Colon (tissue), 2 donors: Measurements from ENCODE around the gene SERINC4.

Experiments
- FAIRE-seq: peaks from 2 replicates; lab custom pipeline; 2012; peaks lifted over from hg19 to GRCh38; lab: Jason Lieb, UNC
- donor health status: control.
- donor health status: control.

SERINC4 gene

GRCh38 chr15:43796566-43796965 is 3.5 kb downstream of the SERINC4 start:
- no peak for FAIRE-seq

DNA sequence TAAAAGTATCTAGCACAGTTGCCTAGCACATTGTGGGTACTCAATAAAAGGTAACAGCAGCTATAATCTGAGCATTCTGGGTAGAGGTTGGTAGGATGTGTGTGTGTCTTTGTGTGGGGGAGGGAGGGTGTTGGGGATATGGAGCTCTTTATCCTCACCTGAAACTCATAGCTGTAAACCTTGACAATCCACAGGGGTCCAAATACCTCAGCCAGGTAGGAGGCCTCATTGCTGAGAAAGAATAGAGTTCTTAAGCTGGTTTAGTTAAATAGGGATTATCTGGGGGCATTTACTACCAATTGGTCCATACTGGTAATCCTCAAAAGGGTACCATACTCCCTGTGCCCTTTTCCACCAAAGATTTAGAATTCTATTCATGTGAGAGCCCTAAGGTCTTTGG is 4.0 kb downstream of the SERINC4 start:
- no peak for FAIRE-seq

DNA sequence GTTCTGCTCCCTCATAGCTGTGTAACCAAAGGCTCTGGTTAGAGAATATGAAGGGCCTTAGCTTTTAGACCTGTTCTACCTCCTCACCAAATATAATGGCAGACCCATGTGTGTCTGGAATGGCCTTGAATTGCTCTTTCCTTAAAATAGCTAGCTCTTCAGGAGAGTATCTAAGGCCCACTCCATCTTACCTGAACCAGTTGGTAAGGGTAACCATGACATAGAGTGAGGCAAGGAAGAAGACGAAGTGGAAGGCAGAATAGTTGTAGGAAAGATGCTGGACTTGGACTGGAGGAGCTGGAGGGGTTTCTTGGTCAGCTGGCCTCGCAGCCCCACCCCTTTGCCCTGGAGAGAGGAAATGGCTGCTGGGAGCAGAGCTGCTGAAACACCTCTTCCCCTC is 4.8 kb downstream of the SERINC4 start:
- no peak for FAIRE-seq

GRCh38 chr15:43794269-43795037 is 5.6 kb downstream of the SERINC4 start:
- FAIRE-seq: no peak

GRCh38 chr15:43793647-43794046 is 6.4 kb downstream of the SERINC4 start:
- no peak for FAIRE-seq

DNA sequence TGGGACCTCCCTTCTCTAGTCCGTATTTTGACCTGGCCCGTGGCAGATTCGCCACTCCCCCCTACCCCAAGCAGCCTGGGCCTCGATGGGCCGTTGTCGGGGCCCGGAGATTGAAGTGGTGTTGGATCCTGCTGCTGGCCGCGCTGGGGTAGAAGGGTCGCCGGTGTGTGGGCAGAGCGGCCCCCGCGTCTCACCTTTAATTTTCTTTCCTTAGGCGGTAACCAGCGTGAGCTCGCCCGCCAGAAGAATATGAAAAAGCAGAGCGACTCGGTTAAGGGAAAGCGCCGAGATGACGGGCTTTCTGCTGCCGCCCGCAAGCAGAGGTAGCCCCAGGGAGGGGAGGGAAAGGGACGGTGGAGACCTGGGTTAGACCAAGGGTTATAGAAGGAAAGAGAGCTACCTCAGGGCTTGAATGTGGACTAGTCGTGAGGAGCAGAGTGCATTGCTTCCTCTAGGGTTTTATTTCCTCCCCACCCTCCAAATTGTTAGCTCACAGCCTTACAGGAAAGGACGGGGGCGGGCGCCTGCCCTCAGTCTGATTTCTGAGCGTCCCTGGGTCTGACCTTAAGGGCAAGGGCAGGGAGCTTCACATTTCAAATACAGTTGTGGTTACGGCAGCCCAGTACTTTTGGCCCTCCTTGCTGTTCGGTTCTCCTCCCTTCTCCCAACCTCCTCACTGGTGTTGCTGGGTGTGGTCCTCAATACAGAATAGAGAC is 7.1 kb downstream of the SERINC4 start:
- no peak for FAIRE-seq

DNA sequence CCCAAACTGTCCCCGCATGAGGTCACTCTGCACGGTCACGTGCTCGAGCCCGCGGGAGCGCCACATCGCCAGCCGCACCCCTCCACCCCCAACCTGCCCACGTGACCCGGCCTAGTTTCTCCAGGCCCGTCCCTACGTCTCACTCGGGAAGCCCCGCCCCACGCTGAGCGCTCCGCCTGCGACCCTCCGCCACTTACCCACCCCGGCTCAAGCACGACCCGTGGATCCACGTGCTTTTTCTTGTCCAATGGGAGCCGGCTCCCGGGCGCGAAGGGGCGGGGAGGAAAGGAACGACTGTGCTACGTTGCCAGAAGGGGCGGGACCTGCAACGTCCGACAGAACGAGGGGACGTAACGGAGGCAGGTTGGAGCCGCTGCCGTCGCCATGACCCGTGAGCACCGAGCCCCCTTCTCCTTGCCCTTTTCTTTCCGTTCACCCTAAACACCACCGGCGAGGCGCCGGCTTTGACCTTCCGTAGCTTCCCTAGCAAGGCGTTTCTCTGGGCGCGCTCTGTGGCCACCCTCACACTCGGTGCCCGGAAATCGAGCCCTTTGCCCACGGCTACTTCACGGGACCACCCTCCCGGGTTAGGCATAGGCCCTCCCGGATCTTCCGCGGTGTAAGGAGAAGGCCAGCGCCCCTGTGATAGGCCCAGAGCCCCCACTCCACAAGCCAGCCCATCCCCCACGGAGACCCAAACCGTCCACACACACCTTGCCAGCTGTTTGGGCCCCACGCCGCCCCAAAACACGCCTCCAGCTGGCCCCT is 7.8 kb downstream of the SERINC4 start, which contains the start of gene SERF2:
SERF2 (plus strand) TSS at position 328 of the 768 bp plus-strand sequence; CDS start at position 385, 57 bp downstream.
- FAIRE-seq: no peak

GRCh38 chr15:43789409-43789808 is 10.6 kb downstream of the SERINC4 start:
- FAIRE-seq: no peak

DNA sequence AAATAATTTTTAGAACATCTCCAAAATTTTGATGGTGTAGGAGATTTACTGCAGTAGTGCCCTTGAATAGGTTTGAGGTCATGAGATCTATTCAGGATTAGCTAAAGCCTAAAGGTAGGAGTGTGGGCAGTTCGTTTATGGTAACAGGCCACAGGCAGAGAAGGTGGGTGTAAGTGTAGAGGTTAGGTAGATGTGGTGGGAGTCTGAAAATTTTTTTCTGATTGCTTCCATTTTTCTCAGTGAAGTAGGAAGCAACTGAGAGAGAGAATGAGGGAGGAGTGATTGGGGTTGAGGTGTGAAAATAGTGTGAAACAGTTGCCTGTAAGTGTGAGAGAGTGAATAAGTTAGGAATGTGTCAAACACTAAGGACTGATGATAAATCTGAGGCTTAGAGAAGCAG is 21.0 kb downstream of the SERINC4 start:
- FAIRE-seq: no peak

GRCh38 chr15:43777267-43777914 is 22.6 kb downstream of the SERINC4 start:
- no peak for FAIRE-seq

DNA sequence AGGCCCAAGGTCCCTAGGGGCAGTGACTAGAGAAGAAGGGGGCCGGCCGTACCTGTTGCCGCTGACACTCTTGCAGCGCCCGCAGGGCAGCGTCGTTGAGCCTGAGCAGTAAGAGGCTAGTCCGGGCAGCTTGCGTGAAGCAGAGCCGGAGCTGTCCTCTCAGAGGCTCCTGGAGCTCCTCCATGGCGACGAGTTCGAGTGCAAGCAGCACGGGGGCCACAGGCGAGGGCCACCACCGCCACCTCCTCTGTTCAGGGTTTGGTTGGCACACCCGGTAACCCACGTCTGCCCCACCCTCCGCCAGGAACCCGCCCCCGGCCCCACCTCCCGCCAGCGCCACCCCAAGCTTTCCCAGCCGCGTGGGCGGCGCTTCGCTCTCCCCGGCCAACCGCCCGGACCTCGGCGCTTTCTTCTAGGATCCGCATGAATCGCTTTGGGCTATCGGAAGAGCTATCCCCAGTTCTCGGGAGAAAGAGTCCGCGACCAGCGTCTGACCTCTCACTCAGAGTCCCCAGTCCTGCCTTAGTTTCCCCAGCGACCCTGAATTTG is 23.2 kb downstream of the SERINC4 start, which contains the start of gene ELL3:
ELL3 (minus strand) TSS at position 249 of the 549 bp plus-strand sequence; CDS start at position 184, 65 bp downstream.
- FAIRE-seq: no peak

GRCh38 chr15:43776101-43776717 is 23.8 kb downstream of the SERINC4 start:
- no peak for FAIRE-seq

- no peak for FAIRE-seq
Observed at GRCh38 chr15:43775411-43775965, 24.5 kb downstream of the SERINC4 start.

- no peak for FAIRE-seq
Observed at GRCh38 chr15:43774062-43774461, 26.0 kb downstream of the SERINC4 start.

GRCh38 chr15:43772624-43773023 is 27.4 kb downstream of the SERINC4 start:
- FAIRE-seq: no peak

DNA sequence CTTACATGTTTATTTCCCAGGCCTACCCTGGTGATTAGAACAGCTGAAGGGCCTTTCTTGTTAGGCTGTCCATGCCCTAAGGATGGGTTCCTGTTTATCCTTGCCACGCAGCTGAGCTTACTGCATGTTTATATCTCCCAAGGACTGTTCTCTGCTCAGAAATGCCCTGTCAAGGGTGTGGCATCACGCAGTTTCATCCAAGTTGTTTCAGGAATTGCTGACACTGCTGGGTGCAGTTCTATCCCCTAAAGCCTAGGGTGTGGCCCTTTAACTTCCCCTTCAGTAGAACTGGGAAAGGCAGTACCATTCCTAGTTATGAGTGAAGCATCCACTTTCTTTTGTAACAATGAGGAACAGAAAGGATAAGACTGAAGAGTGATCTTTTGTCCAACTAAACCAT is 28.2 kb downstream of the SERINC4 start:
- FAIRE-seq: no peak

- FAIRE-seq: no peak
Observed at GRCh38 chr15:43769584-43770228, 30.3 kb downstream of the SERINC4 start.

DNA sequence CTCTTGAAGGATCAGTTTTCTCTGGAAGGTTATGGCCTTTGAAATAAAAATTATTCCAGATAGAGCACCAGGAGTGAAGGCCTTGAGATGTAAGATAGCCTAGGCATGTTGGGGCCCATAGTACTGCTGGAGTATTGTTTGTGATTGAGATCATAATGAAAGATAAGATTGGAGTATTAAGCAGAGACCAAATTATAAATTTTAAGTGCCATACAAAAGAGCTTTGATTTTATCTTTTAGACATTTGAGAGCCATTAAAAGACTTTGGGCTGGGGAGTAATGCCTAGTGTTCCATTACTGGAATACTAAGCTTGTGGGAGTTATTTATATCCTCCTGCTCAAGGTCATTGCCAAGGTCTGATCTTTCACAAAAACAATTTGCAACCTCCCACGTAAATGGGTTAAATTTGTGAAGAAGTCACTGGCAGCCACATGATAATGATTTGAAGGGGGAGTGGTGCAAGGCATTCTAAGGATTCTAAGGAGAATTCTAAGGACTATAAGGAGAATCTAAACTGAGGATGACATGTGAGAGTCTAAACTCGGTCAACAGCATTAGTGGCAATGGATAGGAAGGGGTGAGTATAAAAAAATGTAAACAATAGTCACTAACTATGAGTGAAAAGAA is 36.1 kb downstream of the SERINC4 start:
- no peak for FAIRE-seq

- FAIRE-seq: no peak
Observed at GRCh38 chr15:43762824-43763223, 37.2 kb downstream of the SERINC4 start.

- FAIRE-seq: no peak
Observed at GRCh38 chr15:43751885-43752284, 48.1 kb downstream of the SERINC4 start.
